Breast epithelium (tissue), 4 donors: ENCODE measurements around the gene PRDX1. TPM values are rescaled to one million over a fixed set of nuclear protein-coding genes. Genes with fewer than 3 reads are reported as not detected.

ENCODE experiments used
- DNase-seq, 2 donors: peaks; one replicate each; pipeline ENCODE4 v3.0.0-alpha.2; 2019; ENCODE audit warnings: low spot score in 2 of 2
- H3K27ac ChIP-seq, 2 donors: fragments of 200-600 bp; sonication (generic) in 1 of 2; one replicate each; pipeline ENCODE4 v1.5.1; 2016 to 2019; ENCODE audit warnings: mild to moderate bottlenecking in 1 of 2
- H3K27me3 ChIP-seq, 2 donors: fragments of 200-600 bp; sonication (generic) in 1 of 2; one replicate each; pipeline versions ENCODE4 v1.5.1 to v1.6.0; 2017 to 2019; ENCODE audit warnings: control low read depth in 1 of 2, mild to moderate bottlenecking in 1 of 2
- H3K36me3 ChIP-seq: fragments of 200-600 bp; one replicate; pipeline ENCODE4 v1.5.1; 2019
- H3K4me1 ChIP-seq, 2 donors: fragments of 200-600 bp; sonication (generic); one replicate each; pipeline ENCODE4 v1.5.1; 2016 to 2019; ENCODE audit warnings: control low read depth in 1 of 2
- H3K4me3 ChIP-seq, 3 donors: fragments of 200-600 bp; sonication (generic); 1 replicate in 2 of 3; 2 replicates in 1 of 3; pipeline ENCODE4 v1.5.1; 2016 to 2019; ENCODE audit warnings: mild to moderate bottlenecking in 3 of 3, moderate library complexity in 2 of 3
- H3K9me3 ChIP-seq, 2 donors: fragments of 200-600 bp; sonication (generic) in 1 of 2; one replicate each; pipeline ENCODE4 v1.5.1; 2016 to 2019; ENCODE audit warnings: control low read depth in 1 of 2
- CTCF ChIP-seq, 3 donors: fragments of 450-650 bp; IDR thresholded peaks; one replicate each; pipeline ENCODE4 v1.5.1; 2016 to 2017; ENCODE audit warnings: antibody characterized with exemption in 3 of 3, mild to moderate bottlenecking in 3 of 3, moderate library complexity in 3 of 3
- POLR2A ChIP-seq: fragments of 450-650 bp; IDR thresholded peaks from one replicate; pipeline ENCODE4 v1.6.1; 2016; ENCODE audit warnings: antibody characterized with exemption, mild to moderate bottlenecking, moderate library complexity
- POLR2AphosphoS5 ChIP-seq, 3 donors: sonication (generic); formaldehyde crosslinking; IDR thresholded peaks; one replicate each; pipeline ENCODE4 v1.6.1; 2017; ENCODE audit warnings: antibody characterized with exemption in 3 of 3
- intact Hi-C: fragments of 100-400 bp; cut with DNase I; formaldehyde crosslinking; loops from one replicate; pipeline ENCODE4 v1.15.1; 2023; ENCODE audit warnings: low total_unique reads
- total RNA-seq, 3 donors: library from RNA; depleted of rRNA; stranded (reverse); fragments of >200 nt; gene quantifications; one replicate each; pipeline ENCODE4 v1.1.0, GENCODE V29; 2016

PRDX1 gene
- total RNA-seq, 3 donors from 2014 or later = 178 to 313 (median 308) TPM

GRCh38 chr1:45541193-45541592, 19.5 kb upstream of the PRDX1 start:
- H3K27ac ChIP-seq = no peak overlapping the region
- intact Hi-C loops = no loop called here
- TF ChIP-seq CTCF (IDR thresholded peaks at IDR 0.05) (no peak), POLR2AphosphoS5 (IDR thresholded peaks at IDR 0.05) (no peak), POLR2A (no peak)
- H3K27me3 ChIP-seq = no peaks in the 10 kb centered on the region
- no peaks in the 10 kb centered on the region for H3K36me3 ChIP-seq
- H3K4me3 ChIP-seq = no peak overlapping the region
- H3K4me1 ChIP-seq = no peaks in the 10 kb centered on the region
- no peak for DNase-seq
- H3K9me3 ChIP-seq = no peaks in the 10 kb centered on the region

GRCh38 chr1:45536886-45537285, 15.2 kb upstream of the PRDX1 start:
- Histone ChIP-seq H3K36me3 (no peaks in the 10 kb centered on the region), H3K9me3 (no peaks in the 10 kb centered on the region), H3K27me3 (no peaks in the 10 kb centered on the region), H3K4me1 (no peaks in the 10 kb centered on the region), H3K27ac (no peak overlapping the region), H3K4me3 (no peak overlapping the region)
- TF ChIP-seq POLR2AphosphoS5 (IDR thresholded peaks at IDR 0.05) (no peak), CTCF (IDR thresholded peaks at IDR 0.05) (no peak), POLR2A (no peak)
- intact Hi-C loops = no loop called here
- DNase-seq = no peak

GRCh38 chr1:45535988-45536766, 14.5 kb upstream of the PRDX1 start:
- TF ChIP-seq CTCF (IDR thresholded peaks at IDR 0.05) = no peak
- no peak for TF ChIP-seq POLR2A
- intact Hi-C loops = no loop called here
- H3K4me1 ChIP-seq = no peaks in the 10 kb centered on the region
- H3K27ac ChIP-seq = no peak overlapping the region
- H3K4me3 ChIP-seq = no peak overlapping the region
- H3K9me3 ChIP-seq = no peaks in the 10 kb centered on the region
- no peaks in the 10 kb centered on the region for H3K36me3 ChIP-seq
- no peaks in the 10 kb centered on the region for H3K27me3 ChIP-seq
- no peak for DNase-seq

- H3K9me3 ChIP-seq = no peaks in the 10 kb centered on the region
- no peak overlapping the region for H3K27ac ChIP-seq
- no peaks in the 10 kb centered on the region for H3K36me3 ChIP-seq
- DNase-seq = no peak
- intact Hi-C loops = no loop called here
- H3K4me1 ChIP-seq = no peaks in the 10 kb centered on the region
- TF ChIP-seq POLR2AphosphoS5 (IDR thresholded peaks at IDR 0.05) = no peak
- no peak for TF ChIP-seq CTCF (IDR thresholded peaks at IDR 0.05)
- no peak for TF ChIP-seq POLR2A
- H3K27me3 ChIP-seq = no peaks in the 10 kb centered on the region
- H3K4me3 ChIP-seq = no peak overlapping the region
Observed at GRCh38 chr1:45531873-45532272, 10.2 kb upstream of the PRDX1 start.

GRCh38 chr1:45530632-45531135, 9.0 kb upstream of the PRDX1 start:
- no peak overlapping the region for H3K4me3 ChIP-seq
- H3K36me3 ChIP-seq = no peaks in the 10 kb centered on the region
- TF ChIP-seq POLR2A (no peak), CTCF (IDR thresholded peaks at IDR 0.05) (no peak), POLR2AphosphoS5 (IDR thresholded peaks at IDR 0.05) (no peak)
- no peak overlapping the region for H3K27ac ChIP-seq
- H3K9me3 ChIP-seq = no peaks in the 10 kb centered on the region
- no peaks in the 10 kb centered on the region for H3K27me3 ChIP-seq
- no peak for DNase-seq
- intact Hi-C loops = no loop called here
- no peaks in the 10 kb centered on the region for H3K4me1 ChIP-seq
